ENCODE results near the gene PID1. TPM values are rescaled to one million over a fixed set of nuclear protein-coding genes. Genes with fewer than 3 reads are reported as not detected.

Gene PID1
- total RNA-seq, 1 experiment from 2014 or later = 0.15 TPM

DNA sequence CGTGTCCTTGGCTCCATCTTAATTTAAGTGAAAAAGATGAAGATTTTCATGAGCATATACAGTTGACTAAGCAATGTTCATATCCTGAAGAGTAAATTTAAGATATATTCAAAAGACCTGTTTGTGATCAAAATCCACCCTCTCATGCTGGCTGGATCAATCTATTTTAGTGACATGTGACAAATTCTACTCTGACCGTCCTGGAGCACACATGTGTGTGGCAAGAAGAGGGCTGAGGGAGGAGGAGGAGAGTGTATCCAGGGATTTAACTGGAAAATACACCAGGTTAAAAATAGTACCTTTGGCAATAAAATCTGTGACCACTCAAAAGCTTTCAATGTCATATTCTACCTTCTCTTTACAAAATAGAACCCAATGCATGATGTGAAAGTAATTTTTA is 228.7 kb downstream of the PID1 start:
- H3K4me1 ChIP-seq (ENCODE audit: control insufficient read depth in 1 of 2, insufficient read depth in 2 of 2, low read length in 2 of 2) = no peaks in the 10 kb centered on the region
- H3K4me3 ChIP-seq (replicated peaks in 1 of 2; ENCODE audit: low read depth in 1 of 2, low read length in 2 of 2) = no peak overlapping the region
- H3K79me2 ChIP-seq (ENCODE audit: insufficient read depth, low read length) = no peaks in the 10 kb centered on the region
- H3K4me2 ChIP-seq (ENCODE audit: low read length) = no peak overlapping the region
- no peaks in the 10 kb centered on the region for H3K9me2 ChIP-seq (ENCODE audit: insufficient read depth)
- no peaks in the 10 kb centered on the region for H4K20me1 ChIP-seq (ENCODE audit: insufficient read depth)
- ATAC-seq (no peak), DNase-seq (ENCODE audit: low read depth, low spot score) (no peak)
- no peak overlapping the region for H2AFZ ChIP-seq (ENCODE audit: low read depth, low read length, poor library complexity, severe bottlenecking)
- BruUV-seq (replicated peaks) = no TSS peak
- ChIA-PET POLR2A (no interaction called here), CTCF (no interaction called here), RAD21 (ENCODE audit: low non-redundant PET in 1 of 2, low total read pairs in 2 of 2, uncharacterized antibody in 2 of 2, unreplicated experiment in 2 of 2) (no interaction called here)
- H3K9ac ChIP-seq (ENCODE audit: low read length) = no peak overlapping the region
- no peak overlapping the region for H3K27ac ChIP-seq (ENCODE audit: low read depth, low read length)
- H3K9me3 ChIP-seq (ENCODE audit: control insufficient read depth in 1 of 2, insufficient read depth in 1 of 2, low read depth in 1 of 2, low read length in 2 of 2) = no peaks in the 10 kb centered on the region
- H3K36me3 ChIP-seq (ENCODE audit: control insufficient read depth in 1 of 2, insufficient read depth in 2 of 2, low read length in 2 of 2) = no peaks in the 10 kb centered on the region
- H3K27me3 ChIP-seq (ENCODE audit: insufficient read depth, low read length) = no peaks in the 10 kb centered on the region
- TF ChIP-seq, protein P1, sequence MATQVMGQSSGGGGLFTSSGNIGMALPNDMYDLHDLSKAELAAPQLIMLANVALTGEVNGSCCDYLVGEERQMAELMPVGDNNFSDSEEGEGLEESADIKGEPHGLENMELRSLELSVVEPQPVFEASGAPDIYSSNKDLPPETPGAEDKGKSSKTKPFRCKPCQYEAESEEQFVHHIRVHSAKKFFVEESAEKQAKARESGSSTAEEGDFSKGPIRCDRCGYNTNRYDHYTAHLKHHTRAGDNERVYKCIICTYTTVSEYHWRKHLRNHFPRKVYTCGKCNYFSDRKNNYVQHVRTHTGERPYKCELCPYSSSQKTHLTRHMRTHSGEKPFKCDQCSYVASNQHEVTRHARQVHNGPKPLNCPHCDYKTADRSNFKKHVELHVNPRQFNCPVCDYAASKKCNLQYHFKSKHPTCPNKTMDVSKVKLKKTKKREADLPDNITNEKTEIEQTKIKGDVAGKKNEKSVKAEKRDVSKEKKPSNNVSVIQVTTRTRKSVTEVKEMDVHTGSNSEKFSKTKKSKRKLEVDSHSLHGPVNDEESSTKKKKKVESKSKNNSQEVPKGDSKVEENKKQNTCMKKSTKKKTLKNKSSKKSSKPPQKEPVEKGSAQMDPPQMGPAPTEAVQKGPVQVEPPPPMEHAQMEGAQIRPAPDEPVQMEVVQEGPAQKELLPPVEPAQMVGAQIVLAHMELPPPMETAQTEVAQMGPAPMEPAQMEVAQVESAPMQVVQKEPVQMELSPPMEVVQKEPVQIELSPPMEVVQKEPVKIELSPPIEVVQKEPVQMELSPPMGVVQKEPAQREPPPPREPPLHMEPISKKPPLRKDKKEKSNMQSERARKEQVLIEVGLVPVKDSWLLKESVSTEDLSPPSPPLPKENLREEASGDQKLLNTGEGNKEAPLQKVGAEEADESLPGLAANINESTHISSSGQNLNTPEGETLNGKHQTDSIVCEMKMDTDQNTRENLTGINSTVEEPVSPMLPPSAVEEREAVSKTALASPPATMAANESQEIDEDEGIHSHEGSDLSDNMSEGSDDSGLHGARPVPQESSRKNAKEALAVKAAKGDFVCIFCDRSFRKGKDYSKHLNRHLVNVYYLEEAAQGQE (IDR thresholded peaks at IDR 0.05; ENCODE audit: low read depth) = no peak
- no peak for TF ChIP-seq CBX3 (IDR thresholded peaks at IDR 0.05; ENCODE audit: low read depth)
- no peak for TF ChIP-seq RAD21 (IDR thresholded peaks at IDR 0.05; ENCODE audit: low read depth)
- no peak for TF ChIP-seq CEBPB (IDR thresholded peaks at IDR 0.05; ENCODE audit: low read depth)
- no peak for TF ChIP-seq SP1 (IDR thresholded peaks at IDR 0.05; ENCODE audit: low read depth)
- TF ChIP-seq POLR2A (IDR thresholded peaks at IDR 0.05; ENCODE audit: borderline replicate concordance, extremely low read depth, insufficient read depth, insufficient read length) = no peak
- no peak for TF ChIP-seq EGR1 (IDR thresholded peaks at IDR 0.05; ENCODE audit: low read depth)
- no peak for TF ChIP-seq TCF7L2 (IDR thresholded peaks at IDR 0.05; ENCODE audit: borderline replicate concordance, extremely low read depth, insufficient read depth, insufficient read length)
- TF ChIP-seq EZH2phosphoT487 (IDR thresholded peaks at IDR 0.05; ENCODE audit: borderline replicate concordance) = no peak
- TF ChIP-seq FOSL1 (IDR thresholded peaks at IDR 0.05; ENCODE audit: low read depth) = no peak
- intact Hi-C loops (cut with micrococcal nuclease) = no loop called here

All from HCT116 (cell line).